Sigmoid colon (tissue), 7 donors: ENCODE measurements around the gene RRP9. TPM values are rescaled to one million over a fixed set of nuclear protein-coding genes. Genes with fewer than 3 reads are reported as not detected.
A peak's percentile ranks its signal among the peaks of the same experiment; 100 is the strongest.
"Not testable (repeated sequence)": the region's sequence is repeated elsewhere in the genome, so short reads cannot be mapped to it uniquely, and the experiment has no call there.

Experiments used
- DNase-seq: peaks from one replicate; pipeline ENCODE4 v3.0.0-alpha.2; 2019
- H3K27ac ChIP-seq, 4 donors: fragments of 200-600 bp; sonication (generic); one replicate each; pipeline ENCODE4 v1.5.1; 2016 to 2019; ENCODE audit warnings: mild to moderate bottlenecking in 1 of 4
- H3K27me3 ChIP-seq, 3 donors: fragments of 200-600 bp; sonication (generic); one replicate each; pipeline ENCODE4 v1.5.1; 2019; ENCODE audit warnings: mild to moderate bottlenecking in 1 of 3
- H3K36me3 ChIP-seq, 4 donors: fragments of 200-600 bp; sonication (generic); one replicate each; pipeline ENCODE4 v1.5.1; 2016 to 2019
- H3K4me1 ChIP-seq, 4 donors: fragments of 200-600 bp; sonication (generic); one replicate each; pipeline ENCODE4 v1.5.1; 2017 to 2019
- H3K4me3 ChIP-seq, 4 donors: fragments of 200-600 bp; sonication (generic); one replicate each; pipeline ENCODE4 v1.5.1; 2017 to 2019; ENCODE audit warnings: mild to moderate bottlenecking in 2 of 4, moderate library complexity in 1 of 4
- H3K9me3 ChIP-seq, 4 donors: fragments of 200-600 bp in 3 of 4; sonication (generic) in 3 of 4; one replicate each; pipeline versions ENCODE4 v1.5.1 to v1.6.1; 2013 to 2019
- EP300 ChIP-seq, 4 donors: sonication (generic); formaldehyde crosslinking; IDR thresholded peaks; one replicate each; pipeline ENCODE4 v1.6.1; 2017; ENCODE audit warnings: antibody characterized with exemption in 4 of 4
- POLR2A ChIP-seq, 2 donors: fragments of 450-650 bp; IDR thresholded peaks; one replicate each; pipeline ENCODE4 v1.6.1; 2016; ENCODE audit warnings: antibody characterized with exemption in 2 of 2, mild to moderate bottlenecking in 2 of 2, moderate library complexity in 2 of 2
- POLR2AphosphoS5 ChIP-seq, 4 donors: sonication (generic); formaldehyde crosslinking; IDR thresholded peaks; one replicate each; pipeline ENCODE4 v1.6.1; 2017; ENCODE audit warnings: antibody characterized with exemption in 4 of 4
- WGBS, 2 donors: extraction: QIAGEN DNeasy Blood & Tissue Kit; methylation state at CpG; one replicate each; pipeline ENCODE4 v1.1.7; 2013; 5-methylcytosine and 5-hydroxymethylcytosine counted together
- intact Hi-C: fragments of 100-400 bp; cut with DNase I; formaldehyde crosslinking; loops from one replicate; pipeline ENCODE4 v1.15.1; 2023
- polyA plus RNA-seq, 3 donors: library from polyadenylated mRNA; stranded (reverse); fragments of 200-250 nt; gene quantifications; one replicate each; pipeline ENCODE4 v1.2.3, GENCODE V29; 2013
- total RNA-seq, 4 donors: library from RNA; depleted of rRNA; stranded (reverse); fragments of >200 nt; gene quantifications; one replicate each; pipeline ENCODE4 v1.1.0, GENCODE V29; 2016
- TF ChIP-seq, protein P1 (sequence below), 4 experiments: fragments of 450-650 bp in 3 of 4; fragments of 200-600 bp in 1 of 4; IDR thresholded peaks; one replicate each; pipeline ENCODE4 v1.5.1; 2016 to 2019; ENCODE audit warnings: antibody characterized with exemption in 4 of 4, mild to moderate bottlenecking in 3 of 4, moderate library complexity in 2 of 4
- donor health status: healthy with polysubstance abuse.
- donor health status: Bipolar disorder and iron deficiency.
- donor health status: healthy.

The RRP9 gene
- total RNA-seq (10 to 100 TPM in 3 of 4 donors, 1 to 10 TPM in 1; 6.4 to 13.3 (median 12.4) TPM), polyA plus RNA-seq (10 to 100 TPM; 10.2 to 29.0 (median 13.8) TPM)

- TF ChIP-seq, protein P1, sequence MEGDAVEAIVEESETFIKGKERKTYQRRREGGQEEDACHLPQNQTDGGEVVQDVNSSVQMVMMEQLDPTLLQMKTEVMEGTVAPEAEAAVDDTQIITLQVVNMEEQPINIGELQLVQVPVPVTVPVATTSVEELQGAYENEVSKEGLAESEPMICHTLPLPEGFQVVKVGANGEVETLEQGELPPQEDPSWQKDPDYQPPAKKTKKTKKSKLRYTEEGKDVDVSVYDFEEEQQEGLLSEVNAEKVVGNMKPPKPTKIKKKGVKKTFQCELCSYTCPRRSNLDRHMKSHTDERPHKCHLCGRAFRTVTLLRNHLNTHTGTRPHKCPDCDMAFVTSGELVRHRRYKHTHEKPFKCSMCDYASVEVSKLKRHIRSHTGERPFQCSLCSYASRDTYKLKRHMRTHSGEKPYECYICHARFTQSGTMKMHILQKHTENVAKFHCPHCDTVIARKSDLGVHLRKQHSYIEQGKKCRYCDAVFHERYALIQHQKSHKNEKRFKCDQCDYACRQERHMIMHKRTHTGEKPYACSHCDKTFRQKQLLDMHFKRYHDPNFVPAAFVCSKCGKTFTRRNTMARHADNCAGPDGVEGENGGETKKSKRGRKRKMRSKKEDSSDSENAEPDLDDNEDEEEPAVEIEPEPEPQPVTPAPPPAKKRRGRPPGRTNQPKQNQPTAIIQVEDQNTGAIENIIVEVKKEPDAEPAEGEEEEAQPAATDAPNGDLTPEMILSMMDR (IDR thresholded peaks at IDR 0.05), result peak; percentile 97 to 100 (median 98)
- TF ChIP-seq POLR2AphosphoS5 (IDR thresholded peaks at IDR 0.05) (peak; percentile 51 to 82 (median 72)), POLR2A (IDR thresholded peaks at IDR 0.05) (peak; percentile 63 to 68), EP300 (IDR thresholded peaks at IDR 0.05) (no peak)
- peaks cover 9 to 45% (median 12%) of the 10 kb centered on the region in 4 donors for H3K36me3 ChIP-seq
- H3K4me1 ChIP-seq, result peaks cover 0 to 37% (median 33%) of the 10 kb centered on the region in 4 donors
- H3K27ac ChIP-seq, result peak within 1 kb of the TSS; percentile 89 to 97 (median 96)
- DNase-seq, result peak; percentile 100
- H3K27me3 ChIP-seq, result no peaks in the 10 kb centered on the region
- 1 to 2% methylated on average over 67 of the region's 67 CpGs for WGBS, 2 donors
- H3K4me3 ChIP-seq, result peak within 1 kb of the TSS; percentile 61 to 87 (median 75)
- H3K9me3 ChIP-seq, result no peaks in the 10 kb centered on the region
- intact Hi-C loops, result loop anchor here (1.0 to 10.0 kb wide), 9 partner anchors 25 to 1940 kb away; partner anchors contain the start of genes ABHD14B, ACTR8, ALAS1 and DUSP7
These were observed at the start of gene RRP9, which contains the start of gene PARP3 for GRCh38 chr3:51941798-51942602. RRP9 (minus strand) TSS chr3:51941904; CDS start chr3:51941867, 37 bp downstream. PARP3 (plus strand) TSS chr3:51942363; CDS start chr3:51943356, 993 bp downstream.

DNA sequence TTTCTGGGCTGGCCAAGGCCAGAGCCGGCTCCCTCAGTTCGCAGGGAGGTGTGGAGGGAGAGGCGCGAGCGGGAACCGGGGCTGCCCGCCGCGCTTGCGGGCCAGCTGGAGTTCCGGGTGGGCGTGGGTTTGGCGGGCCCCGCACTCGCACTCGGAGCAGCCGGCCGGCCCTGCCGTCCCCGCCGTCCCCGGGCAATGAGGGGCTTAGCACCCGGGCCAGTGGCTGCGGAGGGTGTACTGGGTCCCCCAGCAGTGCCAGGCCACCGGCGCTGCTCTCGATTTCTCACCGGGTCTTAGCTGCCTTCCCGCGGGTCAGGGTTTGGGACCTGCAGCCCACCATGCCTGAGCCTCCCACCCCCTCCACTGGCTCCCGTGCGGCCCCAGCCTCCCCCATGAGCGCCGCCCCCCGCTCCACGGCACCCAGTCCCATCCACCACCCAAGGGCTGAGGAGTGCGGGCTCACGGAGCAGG lies 48.8 kb upstream of the RRP9 start:
- H3K27me3 ChIP-seq, H3K4me3 ChIP-seq, intact Hi-C loops, H3K9me3 ChIP-seq, DNase-seq: not testable (repeated sequence)
- WGBS, 2 donors, result 88 to 90% methylated on average over 38 of the region's 38 CpGs
- Histone ChIP-seq H3K4me1 (peaks cover 0 to 25% (median 16%) of the 10 kb centered on the region in 4 donors), H3K27ac (peak overlapping the region in 1 of 4 donors; percentile 3), H3K36me3 (peaks cover 20 to 40% (median 22%) of the 10 kb centered on the region in 4 donors)

- H3K4me3 ChIP-seq, result no peak overlapping the region
- H3K27me3 ChIP-seq, result no peaks in the 10 kb centered on the region
- no peak for DNase-seq
- no peak for TF ChIP-seq POLR2A (IDR thresholded peaks at IDR 0.05)
- H3K9me3 ChIP-seq, result no peaks in the 10 kb centered on the region
- peaks cover 0 to 18% (median 10%) of the 10 kb centered on the region in 4 donors for H3K4me1 ChIP-seq
- intact Hi-C loops, result no loop called here
- H3K27ac ChIP-seq, result no peak overlapping the region
- WGBS, 2 donors, result 79 to 80% methylated on average over 15 of the region's 15 CpGs
- peaks cover 8 to 25% (median 10%) of the 10 kb centered on the region in 4 donors for H3K36me3 ChIP-seq
These were observed 46.8 kb upstream of the RRP9 start for GRCh38 chr3:51988286-51989146.

DNA sequence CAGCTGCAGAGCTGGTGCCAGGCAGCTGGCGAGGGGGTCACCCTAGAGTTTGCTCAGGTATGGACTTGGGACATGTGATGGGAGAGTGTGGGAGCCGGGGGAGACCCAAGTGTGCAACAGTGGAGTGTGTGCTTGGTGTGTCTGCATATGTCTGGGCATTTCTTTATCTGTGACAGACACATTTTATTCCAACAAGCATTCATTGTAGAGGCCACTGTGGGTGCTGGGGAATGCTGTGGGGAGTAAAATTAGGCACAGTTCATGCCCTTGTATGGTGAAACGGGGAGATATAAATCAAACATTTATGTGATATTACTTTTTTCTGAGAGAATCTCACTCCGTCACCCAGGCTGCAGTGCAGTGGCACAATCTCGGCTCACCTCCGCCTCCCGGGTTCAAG lies 45.9 kb upstream of the RRP9 start:
- WGBS, 2 donors, result 90 to 91% methylated on average over 7 of the region's 7 CpGs
- no peak for DNase-seq
- intact Hi-C loops, result no loop called here

More for the DNA sequence above, 45.9 kb upstream of the RRP9 start:
- TF ChIP-seq POLR2AphosphoS5 (IDR thresholded peaks at IDR 0.05), result no peak
- TF ChIP-seq, protein P1 (IDR thresholded peaks at IDR 0.05), result no peak
- H3K27me3 ChIP-seq, result no peaks in the 10 kb centered on the region
- H3K9me3 ChIP-seq, result no peaks in the 10 kb centered on the region
- no peak overlapping the region for H3K27ac ChIP-seq
- no peak overlapping the region for H3K4me3 ChIP-seq
- H3K4me1 ChIP-seq, result peaks cover 0 to 23% (median 13%) of the 10 kb centered on the region in 4 donors
- H3K36me3 ChIP-seq, result peaks cover under 1 to 15% (median 3%) of the 10 kb centered on the region in 4 donors
